ENCODE results near the gene CMBL. TPM values are rescaled to one million over a fixed set of nuclear protein-coding genes. Genes with fewer than 3 reads are reported as not detected.
"Not testable (repeated sequence)": the region's sequence is repeated elsewhere in the genome, so short reads cannot be mapped to it uniquely, and the experiment has no call there.

CMBL gene
- total and polyA plus RNA-seq, 2 experiments from 2014 or later: 20.8 to 24.1 TPM

GRCh38 chr5:10275460-10275859 is 32.2 kb downstream of the CMBL start:
- Histone ChIP-seq H3K27me3 (no peaks in the 10 kb centered on the region), H3K9me3 (ENCODE audit: low read depth) (no peaks in the 10 kb centered on the region), H3K4me1 (ENCODE audit: insufficient read depth) (no peaks in the 10 kb centered on the region), H3K4me3 (no peak overlapping the region), H4K20me1 (ENCODE audit: insufficient read depth, poor library complexity, severe bottlenecking) (no peaks in the 10 kb centered on the region), H3K79me2 (no peaks in the 10 kb centered on the region), H3K9me2 (replicated peaks; ENCODE audit: insufficient read depth) (no peaks in the 10 kb centered on the region), H3K4me2 (no peak overlapping the region), H3K36me3 (replicated peaks; ENCODE audit: insufficient read depth, low read depth) (no peaks in the 10 kb centered on the region), H3K27ac (no peak overlapping the region), H2AFZ (no peak overlapping the region)
- TF ChIP-seq EZH2phosphoT487 (IDR thresholded peaks at IDR 0.05; ENCODE audit: low read depth, severe bottlenecking, unreplicated experiment) (no peak), EZH2 (IDR thresholded peaks at IDR 0.05; ENCODE audit: borderline replicate concordance) (no peak), CTCF (IDR thresholded peaks at IDR 0.05; ENCODE audit: poor library complexity) (no peak)
- DNase-seq (ENCODE audit: low spot score): no peak
- 82% methylated on average over 10 of the region's 10 CpGs for WGBS (ENCODE audit: low lambda C conversion rate, missing lambda C conversion rate)

DNA sequence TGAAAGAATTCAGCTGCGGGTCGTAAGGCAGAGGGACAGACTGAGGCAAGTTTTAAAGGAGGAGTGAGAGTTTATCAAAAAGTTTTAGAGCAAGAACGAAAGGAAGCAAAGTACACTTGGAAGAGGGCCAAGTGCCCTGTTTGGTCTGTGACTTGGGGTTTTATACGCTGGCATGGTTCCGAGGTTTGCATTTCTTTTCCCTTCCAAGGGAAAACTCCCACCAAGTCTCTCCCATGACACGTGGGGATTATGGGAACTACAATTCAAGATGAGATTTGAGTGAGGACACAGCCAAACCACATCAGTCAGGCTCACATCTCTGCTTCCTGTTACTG is 34.9 kb downstream of the CMBL start:
- H3K4me3 ChIP-seq; H3K4me1 ChIP-seq (ENCODE audit: insufficient read depth); H3K79me2 ChIP-seq; H3K4me2 ChIP-seq; H3K9me3 ChIP-seq (ENCODE audit: low read depth); H3K36me3 ChIP-seq (replicated peaks; ENCODE audit: insufficient read depth, low read depth); H3K27ac ChIP-seq; H3K27me3 ChIP-seq; H2AFZ ChIP-seq; DNase-seq (ENCODE audit: low spot score); H4K20me1 ChIP-seq (ENCODE audit: insufficient read depth, poor library complexity, severe bottlenecking); H3K9me2 ChIP-seq (replicated peaks; ENCODE audit: insufficient read depth): not testable (repeated sequence)
- WGBS (ENCODE audit: low lambda C conversion rate, missing lambda C conversion rate): 67% methylated on average over 6 of the region's 6 CpGs

DNA sequence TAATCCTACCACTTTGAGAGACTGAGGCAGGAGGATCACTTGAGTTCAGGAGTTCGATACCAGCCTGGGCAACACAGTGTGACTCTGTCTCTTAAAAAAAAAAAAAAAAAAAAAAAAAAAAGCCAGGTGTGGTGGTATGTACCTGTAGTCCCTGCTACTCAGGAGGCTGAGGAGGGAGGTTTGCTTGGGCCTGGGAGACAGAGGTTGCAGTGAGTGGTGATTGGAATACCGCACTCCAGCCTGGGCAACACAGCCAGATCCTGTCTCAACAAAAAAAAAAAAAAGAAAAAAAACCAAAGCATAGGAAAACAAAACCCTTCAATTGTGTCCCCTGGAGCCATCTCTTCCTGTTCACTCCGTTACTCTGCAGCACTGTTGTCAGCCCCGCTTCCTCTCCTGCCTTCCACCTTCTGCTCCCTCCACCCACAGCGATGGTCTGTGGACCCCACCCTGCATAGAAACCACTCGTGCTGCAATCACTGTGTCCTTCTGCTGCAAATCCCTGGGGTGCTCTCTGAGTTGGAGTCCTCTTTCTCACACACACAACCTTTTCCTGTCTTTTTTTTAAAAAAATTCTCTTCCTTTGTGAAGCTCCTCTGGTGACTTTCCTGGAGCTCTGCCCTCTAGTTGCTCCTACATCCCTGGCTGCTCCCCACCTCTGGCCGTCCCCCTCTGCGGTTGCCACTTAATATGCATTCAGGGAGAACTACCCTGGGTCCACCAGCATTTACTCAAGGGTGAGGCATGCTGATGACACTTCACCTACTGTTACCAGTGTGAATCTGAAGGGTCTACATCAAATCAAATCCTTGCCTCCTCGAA is 35.4 kb downstream of the CMBL start:
- Histone ChIP-seq H3K9me2 (replicated peaks; ENCODE audit: insufficient read depth) (no peaks in the 10 kb centered on the region), H3K9me3 (ENCODE audit: low read depth) (no peaks in the 10 kb centered on the region), H2AFZ (no peak overlapping the region), H3K4me3 (no peak overlapping the region), H3K4me1 (ENCODE audit: insufficient read depth) (no peaks in the 10 kb centered on the region), H3K79me2 (no peaks in the 10 kb centered on the region), H4K20me1 (ENCODE audit: insufficient read depth, poor library complexity, severe bottlenecking) (no peaks in the 10 kb centered on the region), H3K27ac (no peak overlapping the region), H3K36me3 (replicated peaks; ENCODE audit: insufficient read depth, low read depth) (no peaks in the 10 kb centered on the region), H3K27me3 (no peaks in the 10 kb centered on the region), H3K4me2 (no peak overlapping the region)
- WGBS (ENCODE audit: low lambda C conversion rate, missing lambda C conversion rate): 89% methylated on average over 9 of the region's 9 CpGs
- no peak for DNase-seq (ENCODE audit: low spot score)
- no peak for TF ChIP-seq CTCF (IDR thresholded peaks at IDR 0.05; ENCODE audit: poor library complexity)
- no peak for TF ChIP-seq EZH2phosphoT487 (IDR thresholded peaks at IDR 0.05; ENCODE audit: low read depth, severe bottlenecking, unreplicated experiment)
- TF ChIP-seq EZH2 (IDR thresholded peaks at IDR 0.05; ENCODE audit: borderline replicate concordance): no peak

GRCh38 chr5:10268100-10268499 is 39.6 kb downstream of the CMBL start:
- TF ChIP-seq CTCF (IDR thresholded peaks at IDR 0.05; ENCODE audit: poor library complexity) (no peak), EZH2phosphoT487 (IDR thresholded peaks at IDR 0.05; ENCODE audit: low read depth, severe bottlenecking, unreplicated experiment) (no peak), EZH2 (IDR thresholded peaks at IDR 0.05; ENCODE audit: borderline replicate concordance) (no peak)
- peaks cover 5% of the 10 kb centered on the region for H3K4me1 ChIP-seq (ENCODE audit: insufficient read depth)
- no peaks in the 10 kb centered on the region for H3K9me3 ChIP-seq (ENCODE audit: low read depth)
- no peak overlapping the region for H3K27ac ChIP-seq
- DNase-seq (ENCODE audit: low spot score): no peak
- H3K4me2 ChIP-seq: no peak overlapping the region
- no peaks in the 10 kb centered on the region for H3K79me2 ChIP-seq
- WGBS (ENCODE audit: low lambda C conversion rate, missing lambda C conversion rate): 91% methylated on average over 10 of the region's 10 CpGs
- H3K4me3 ChIP-seq: no peak overlapping the region
- H3K9me2 ChIP-seq (replicated peaks; ENCODE audit: insufficient read depth): no peaks in the 10 kb centered on the region
- H3K27me3 ChIP-seq: no peaks in the 10 kb centered on the region
- H2AFZ ChIP-seq: no peak overlapping the region
- H3K36me3 ChIP-seq (replicated peaks; ENCODE audit: insufficient read depth, low read depth): peaks cover 4% of the 10 kb centered on the region
- H4K20me1 ChIP-seq (ENCODE audit: insufficient read depth, poor library complexity, severe bottlenecking): no peaks in the 10 kb centered on the region
